Upper lobe of left lung (tissue), 6 donors: Measurements from ENCODE around the gene KIDINS220. TPM values are rescaled to one million over a fixed set of nuclear protein-coding genes. Genes with fewer than 3 reads are reported as not detected.

Experiments used
- ATAC-seq, 2 donors: fragments of 200-7000 bp; cut with Tn5 transposase; one replicate each; pipeline ENCODE4 v1.9.1; 2022; ENCODE audit warnings: mild to moderate bottlenecking in 2 of 2, moderate library complexity in 2 of 2; ENCODE audit not compliant: low FRiP score in 2 of 2
- DNase-seq, 2 donors: peaks; one replicate each; pipeline ENCODE4 v3.0.0-alpha.2; 2019 to 2020
- H3K27ac ChIP-seq, 4 donors: fragments of 200-600 bp; sonication (generic); one replicate each; pipeline ENCODE4 v1.5.1; 2016 to 2019
- H3K27me3 ChIP-seq, 4 donors: fragments of 200-600 bp; sonication (generic); one replicate each; pipeline ENCODE4 v1.5.1; 2017 to 2019
- H3K36me3 ChIP-seq, 4 donors: fragments of 200-600 bp; sonication (generic); one replicate each; pipeline ENCODE4 v1.5.1; 2016 to 2019
- H3K4me1 ChIP-seq, 4 donors: fragments of 200-600 bp; sonication (generic); one replicate each; pipeline ENCODE4 v1.5.1; 2018 to 2019
- H3K4me3 ChIP-seq, 4 donors: fragments of 200-600 bp; sonication (generic); one replicate each; pipeline ENCODE4 v1.5.1; 2017 to 2019; ENCODE audit warnings: mild to moderate bottlenecking in 2 of 4, moderate library complexity in 1 of 4
- H3K9me3 ChIP-seq, 4 donors: fragments of 200-600 bp; sonication (generic); one replicate each; pipeline ENCODE4 v1.5.1; 2018 to 2019
- CTCF ChIP-seq, 6 experiments: fragments of 450-650 bp in 4 of 6; fragments of 200-600 bp in 2 of 6; sonication (generic) in 2 of 6; IDR thresholded peaks; one replicate each; pipeline ENCODE4 v1.5.1; 2016 to 2019; ENCODE audit warnings: antibody characterized with exemption in 6 of 6
- EP300 ChIP-seq, 4 donors: sonication (generic); formaldehyde crosslinking; IDR thresholded peaks; one replicate each; pipeline ENCODE4 v1.5.1; 2017; ENCODE audit warnings: antibody characterized with exemption in 4 of 4, control low read depth in 2 of 4
- POLR2A ChIP-seq, 4 donors: fragments of 450-650 bp; IDR thresholded peaks; one replicate each; pipeline ENCODE4 v1.5.1; 2016 to 2017; ENCODE audit warnings: antibody characterized with exemption in 4 of 4, mild to moderate bottlenecking in 2 of 4
- POLR2AphosphoS5 ChIP-seq, 2 donors: sonication (generic); formaldehyde crosslinking; IDR thresholded peaks; one replicate each; pipeline ENCODE4 v1.5.1; 2017; ENCODE audit warnings: antibody characterized with exemption in 2 of 2
- WGBS, 2 donors: methylation state at CpG; one replicate each; pipeline ENCODE4 v1.1.5; 2017 to 2018; 5-methylcytosine and 5-hydroxymethylcytosine counted together
- total RNA-seq, 6 donors: library from RNA; depleted of rRNA in 4 of 6; stranded (reverse); fragments of >200 nt in 4 of 6; gene quantifications; one replicate each; pipeline versions ENCODE4 v1.1.0 to v1.2.1, GENCODE V29; 2016 to 2021
- donor health status: DM: no; HTN: no; CAD: no; lungs with moderate emphysema.
- donor health status: DM: no; HTN: yes; CAD: no; lungs with severe emphysema.

The KIDINS220 gene
- total RNA-seq, 6 donors from 2014 or later = 58.2 to 136 (median 69.9) TPM

GRCh38 chr2:8833853-8834252 is 3.6 kb downstream of the KIDINS220 start:
- ATAC-seq = no peak

GRCh38 chr2:8831516-8831915 is 5.9 kb downstream of the KIDINS220 start:
- no peak for TF ChIP-seq POLR2A (IDR thresholded peaks at IDR 0.05)
- TF ChIP-seq CTCF (IDR thresholded peaks at IDR 0.05) = no peak
- TF ChIP-seq EP300 (IDR thresholded peaks at IDR 0.05) = no peak
- no peak for TF ChIP-seq POLR2AphosphoS5 (IDR thresholded peaks at IDR 0.05)
- DNase-seq = no peak

More at GRCh38 chr2:8833853-8834252, 3.6 kb downstream of the KIDINS220 start:
- TF ChIP-seq CTCF (IDR thresholded peaks at IDR 0.05) = no peak
- no peak for TF ChIP-seq POLR2A (IDR thresholded peaks at IDR 0.05)
- no peak for TF ChIP-seq EP300 (IDR thresholded peaks at IDR 0.05)
- no peak for TF ChIP-seq POLR2AphosphoS5 (IDR thresholded peaks at IDR 0.05)
- WGBS, 2 donors = 91 to 93% methylated on average over 7 of the region's 7 CpGs
- no peak overlapping the region for H3K4me3 ChIP-seq
- no peaks in the 10 kb centered on the region for H3K9me3 ChIP-seq
- H3K4me1 ChIP-seq = peaks cover 31 to 48% (median 34%) of the 10 kb centered on the region in 4 donors
- no peaks in the 10 kb centered on the region for H3K36me3 ChIP-seq
- no peak for DNase-seq
- no peak overlapping the region for H3K27ac ChIP-seq
- no peaks in the 10 kb centered on the region for H3K27me3 ChIP-seq

GRCh38 chr2:8827729-8828128 is 9.7 kb downstream of the KIDINS220 start:
- no peaks in the 10 kb centered on the region for H3K9me3 ChIP-seq
- WGBS, 2 donors = 88 to 92% methylated on average over 2 of the region's 2 CpGs
- H3K4me1 ChIP-seq = peaks cover 3 to 15% (median 5%) of the 10 kb centered on the region in 4 donors
- no peak overlapping the region for H3K4me3 ChIP-seq
- DNase-seq (no peak), ATAC-seq (no peak)
- H3K27ac ChIP-seq = no peak overlapping the region
- H3K27me3 ChIP-seq = no peaks in the 10 kb centered on the region
- TF ChIP-seq POLR2A (IDR thresholded peaks at IDR 0.05) = no peak
- no peak for TF ChIP-seq CTCF (IDR thresholded peaks at IDR 0.05)
- no peak for TF ChIP-seq EP300 (IDR thresholded peaks at IDR 0.05)
- no peak for TF ChIP-seq POLR2AphosphoS5 (IDR thresholded peaks at IDR 0.05)
- peaks cover 0 to 21% (median 12%) of the 10 kb centered on the region in 4 donors for H3K36me3 ChIP-seq

More at GRCh38 chr2:8831516-8831915, 5.9 kb downstream of the KIDINS220 start:
- WGBS, 2 donors = 89 to 98% methylated on average over 2 of the region's 2 CpGs
- Histone ChIP-seq H3K27me3 (no peaks in the 10 kb centered on the region), H3K9me3 (no peaks in the 10 kb centered on the region), H3K4me3 (no peak overlapping the region), H3K36me3 (no peaks in the 10 kb centered on the region), H3K4me1 (peaks cover 27 to 41% (median 30%) of the 10 kb centered on the region in 4 donors), H3K27ac (no peak overlapping the region)
- no peak for ATAC-seq

- peaks cover 9 to 22% (median 18%) of the 10 kb centered on the region in 4 donors for H3K4me1 ChIP-seq
- H3K27me3 ChIP-seq = no peaks in the 10 kb centered on the region
- 48 to 58% methylated on average over 4 of the region's 4 CpGs for WGBS, 2 donors
- ATAC-seq (peak; percentile 54 to 90), DNase-seq (peak in 1 of 2 donors; percentile 71)
- H3K4me3 ChIP-seq = no peak overlapping the region
- H3K36me3 ChIP-seq = peaks cover 5 to 39% (median 16%) of the 10 kb centered on the region in 4 donors
- TF ChIP-seq POLR2AphosphoS5 (IDR thresholded peaks at IDR 0.05) (no peak), POLR2A (IDR thresholded peaks at IDR 0.05) (no peak), CTCF (IDR thresholded peaks at IDR 0.05) (no peak), EP300 (IDR thresholded peaks at IDR 0.05) (no peak)
- peak overlapping the region; percentile 31 to 56 (median 35) for H3K27ac ChIP-seq
- no peaks in the 10 kb centered on the region for H3K9me3 ChIP-seq
Observed at GRCh38 chr2:8822218-8822617, 15.2 kb downstream of the KIDINS220 start.
